DOHH2 (cell line): ENCODE results near the gene HCN4.

ENCODE experiments used
- CTCF ChIP-seq: fragments of 200-600 bp; sonication (generic); IDR thresholded peaks from one replicate; pipeline ENCODE4 v1.5.1; 2014; ENCODE audit warnings: antibody characterized with exemption, mild to moderate bottlenecking, low read depth, low read length; ENCODE audit not compliant: poor library complexity, severe bottlenecking
- EZH2phosphoT487 ChIP-seq: fragments of 200-600 bp; sonication (generic); IDR thresholded peaks from 2 replicates; pipeline ENCODE4 v1.6.1; 2017; ENCODE audit warnings: borderline replicate concordance, mild to moderate bottlenecking, antibody characterized with exemption, low read length, moderate library complexity, mixed read lengths

- TF ChIP-seq CTCF (no peak), EZH2phosphoT487 (no peak)
Measured at GRCh38 chr15:73344056-73344455, 24.7 kb downstream of the HCN4 start.
